Thyroid gland (tissue), 4 donors: ENCODE measurements around the gene DOK7. TPM values are rescaled to one million over a fixed set of nuclear protein-coding genes. Genes with fewer than 3 reads are reported as not detected.

ENCODE experiments used
- DNase-seq, 2 donors: peaks; one replicate each; pipeline ENCODE4 v3.0.0-alpha.2; 2019
- H3K27ac ChIP-seq, 3 donors: fragments of 200-600 bp; sonication (generic); 1 replicate in 2 of 3; 2 replicates in 1 of 3; pipeline ENCODE4 v1.5.1; 2016 to 2019; ENCODE audit warnings: mild to moderate bottlenecking in 1 of 3, moderate library complexity in 1 of 3
- H3K27me3 ChIP-seq: fragments of 200-600 bp; sonication (generic); one replicate; pipeline ENCODE4 v1.5.1; 2019
- H3K36me3 ChIP-seq, 2 donors: fragments of 200-600 bp; sonication (generic); one replicate each; pipeline ENCODE4 v1.5.1; 2016 to 2019
- H3K4me1 ChIP-seq, 2 donors: fragments of 200-600 bp; sonication (generic); one replicate each; pipeline ENCODE4 v1.5.1; 2017 to 2019
- H3K4me3 ChIP-seq, 3 donors: fragments of 200-600 bp; sonication (generic); replicated peaks in 1 of 3; 1 replicate in 2 of 3; 2 replicates in 1 of 3; pipeline ENCODE4 v1.5.1; 2016; ENCODE audit warnings: mild to moderate bottlenecking in 1 of 3
- H3K9me3 ChIP-seq: fragments of 200-600 bp; sonication (generic); one replicate; pipeline ENCODE4 v1.5.1; 2017
- CTCF ChIP-seq, 6 experiments: fragments of 200-600 bp in 3 of 6; fragments of 450-650 bp in 3 of 6; sonication (generic) in 3 of 6; IDR thresholded peaks; one replicate each; pipeline ENCODE4 v1.5.1; 2016 to 2019; ENCODE audit warnings: antibody characterized with exemption in 6 of 6, mild to moderate bottlenecking in 2 of 6, inconsistent platforms in 1 of 6, moderate library complexity in 1 of 6
- POLR2A ChIP-seq, 2 donors: fragments of 450-650 bp; IDR thresholded peaks; one replicate each; pipeline ENCODE4 v1.6.1; 2017; ENCODE audit warnings: antibody characterized with exemption in 2 of 2, mild to moderate bottlenecking in 2 of 2, moderate library complexity in 1 of 2
- WGBS, 2 donors: methylation state at CpG; one replicate each; pipeline ENCODE4 v1.1.5; 2017; 5-methylcytosine and 5-hydroxymethylcytosine counted together
- intact Hi-C: fragments of 100-400 bp; cut with DNase I; formaldehyde crosslinking; loops from one replicate; pipeline ENCODE4 v1.15.1; 2023
- total RNA-seq, 4 donors: library from RNA; depleted of rRNA; stranded (reverse); fragments of >200 nt; gene quantifications; one replicate each; pipeline ENCODE4 v1.2.3, GENCODE V29; 2016

Gene DOK7
- total RNA-seq, 4 donors from 2014 or later: 0.25 to 2.7 (median 0.52) TPM

DNA sequence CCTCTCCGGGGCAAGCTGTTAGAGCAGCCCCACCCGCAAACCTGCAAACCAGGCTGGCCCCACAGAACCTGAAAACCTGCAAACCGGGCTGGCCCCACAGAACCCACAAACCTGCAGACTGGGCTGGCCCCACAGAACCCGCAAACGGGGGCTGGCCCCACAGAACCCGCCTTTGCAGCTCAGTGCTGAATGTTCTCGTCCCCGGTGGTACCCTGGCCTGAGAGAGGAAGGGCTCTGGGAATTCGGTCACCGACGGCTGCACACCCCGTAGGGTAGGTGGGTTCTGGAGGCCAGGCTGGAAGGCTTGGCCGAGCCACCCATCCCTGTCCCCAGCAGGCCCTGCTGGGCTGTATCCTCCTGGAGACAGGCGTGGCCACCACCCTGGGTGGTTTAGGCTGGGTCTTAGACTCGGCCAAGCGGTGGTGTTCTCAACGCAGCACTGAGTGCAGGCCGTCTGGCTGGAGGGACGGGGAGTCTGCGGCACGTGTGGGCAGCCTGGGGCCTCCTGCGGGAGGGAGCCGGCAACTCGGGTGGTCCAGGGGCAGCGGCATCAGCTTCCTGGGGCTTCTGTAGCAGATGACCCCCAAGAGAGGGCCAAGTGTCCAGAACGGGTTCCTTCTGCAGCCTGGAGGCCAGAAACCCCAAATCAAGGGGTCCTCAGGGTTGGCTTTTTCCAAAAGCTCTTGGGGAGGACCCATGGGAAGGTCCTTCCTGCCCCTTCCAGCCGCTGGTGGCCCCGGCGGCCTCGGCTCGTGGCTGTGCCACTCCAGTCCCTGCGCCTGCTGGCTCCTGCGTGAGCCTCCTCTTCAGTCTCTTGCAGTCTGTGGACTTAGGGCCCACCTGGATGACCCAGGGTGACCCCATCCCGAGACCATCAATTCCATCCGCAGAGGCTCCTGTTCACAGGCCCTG, 15.6 kb downstream of the DOK7 start:
- WGBS, 2 donors: 84 to 97% methylated on average over 13 to 18 of the region's 35 CpGs
- no peaks in the 10 kb centered on the region for H3K9me3 ChIP-seq
- no peak for DNase-seq
- intact Hi-C loops: no loop called here
- no peaks in the 10 kb centered on the region for H3K36me3 ChIP-seq
- TF ChIP-seq POLR2A (IDR thresholded peaks at IDR 0.05) (no peak), CTCF (IDR thresholded peaks at IDR 0.05) (no peak)
- no peaks in the 10 kb centered on the region for H3K27me3 ChIP-seq
- H3K4me3 ChIP-seq: no peak overlapping the region
- no peak overlapping the region for H3K27ac ChIP-seq
- no peaks in the 10 kb centered on the region for H3K4me1 ChIP-seq

GRCh38 chr4:3479358-3480101, 16.4 kb downstream of the DOK7 start:
- Histone ChIP-seq H3K4me3 (no peak overlapping the region), H3K27me3 (no peaks in the 10 kb centered on the region), H3K36me3 (no peaks in the 10 kb centered on the region), H3K4me1 (peaks cover 0 to 5% of the 10 kb centered on the region in 2 donors), H3K9me3 (no peaks in the 10 kb centered on the region), H3K27ac (no peak overlapping the region)
- DNase-seq: no peak
- WGBS, 2 donors: 78 to 84% methylated on average over 14 to 24 of the region's 25 CpGs
- intact Hi-C loops: no loop called here
- TF ChIP-seq POLR2A (IDR thresholded peaks at IDR 0.05) (no peak), CTCF (IDR thresholded peaks at IDR 0.05) (no peak)

DNA sequence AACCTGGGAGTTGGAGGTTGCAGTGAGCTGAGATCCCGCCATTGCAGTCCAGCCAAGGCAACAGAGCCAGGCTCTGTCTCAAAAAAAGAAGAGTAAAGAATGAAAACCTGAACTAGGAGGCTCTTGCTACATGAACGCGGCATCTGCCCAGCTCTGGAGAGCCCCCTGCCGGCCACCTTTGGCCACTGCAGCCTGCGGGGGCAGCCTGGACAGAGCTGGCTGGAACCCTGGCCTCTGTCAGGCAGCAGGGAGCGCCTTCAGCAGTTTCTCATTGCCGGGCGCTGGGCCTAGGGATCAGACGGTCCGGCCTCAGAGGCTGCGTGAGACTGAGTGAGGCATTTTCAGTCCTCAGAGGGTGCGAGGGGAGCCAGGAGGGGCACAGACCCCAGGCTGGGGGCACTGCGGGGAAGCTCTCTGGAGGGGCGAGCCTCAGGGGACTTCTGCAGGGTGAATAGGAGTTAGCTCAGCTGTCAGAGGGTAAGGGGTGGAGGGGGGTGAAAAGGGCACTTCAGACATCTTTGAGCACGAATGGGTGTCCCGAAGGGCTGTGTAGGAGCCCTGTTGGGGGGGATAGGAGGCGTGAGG, 17.5 kb downstream of the DOK7 start:
- H3K27ac ChIP-seq: no peak overlapping the region
- no peaks in the 10 kb centered on the region for H3K27me3 ChIP-seq

DNA sequence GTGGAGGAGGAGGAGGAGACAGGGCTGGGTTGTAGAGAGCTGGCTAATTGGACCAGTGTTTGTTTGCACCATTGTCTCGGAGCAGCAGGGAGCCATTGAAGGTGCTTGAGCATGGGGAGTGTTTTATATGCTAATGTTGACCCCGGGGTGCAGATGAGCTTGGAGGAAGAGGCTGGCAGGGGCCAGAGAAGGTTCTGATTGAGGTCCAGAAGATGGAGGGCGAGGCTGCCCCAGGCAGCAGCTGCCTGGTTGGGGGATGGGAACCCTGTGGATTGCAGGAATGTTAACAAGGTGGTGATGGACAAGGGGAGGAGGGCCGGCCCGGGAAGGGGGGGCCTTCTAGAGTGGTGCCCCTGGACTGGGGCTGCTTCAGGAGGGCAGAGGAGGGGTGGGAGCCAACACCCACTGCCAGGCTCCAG, 18.0 kb downstream of the DOK7 start:
- Histone ChIP-seq H3K27me3 (no peaks in the 10 kb centered on the region), H3K4me3 (no peak overlapping the region), H3K4me1 (peaks cover 7 to 16% of the 10 kb centered on the region in 2 donors), H3K36me3 (no peaks in the 10 kb centered on the region), H3K27ac (no peak overlapping the region), H3K9me3 (no peaks in the 10 kb centered on the region)
- no peak for DNase-seq
- TF ChIP-seq POLR2A (IDR thresholded peaks at IDR 0.05) (no peak), CTCF (IDR thresholded peaks at IDR 0.05) (no peak)
- intact Hi-C loops: no loop called here
- WGBS, 2 donors: 41 to 48% methylated on average over 5 of the region's 5 CpGs

More for the DNA sequence above, 17.5 kb downstream of the DOK7 start:
- DNase-seq: peak; percentile 69 to 76
- H3K4me3 ChIP-seq: no peak overlapping the region
- H3K9me3 ChIP-seq: no peaks in the 10 kb centered on the region
- intact Hi-C loops: no loop called here
- TF ChIP-seq CTCF (IDR thresholded peaks at IDR 0.05) (peak; percentile 84 to 100 (median 94)), POLR2A (IDR thresholded peaks at IDR 0.05) (no peak)
- WGBS, 2 donors: 15 to 25% methylated on average over 11 to 14 of the region's 17 CpGs
- peaks cover 7 to 16% of the 10 kb centered on the region in 2 donors for H3K4me1 ChIP-seq
- H3K36me3 ChIP-seq: no peaks in the 10 kb centered on the region
